HepG2 (cell line): Measurements from ENCODE around the gene NDRG3. TPM values are rescaled to one million over a fixed set of nuclear protein-coding genes. Genes with fewer than 3 reads are reported as not detected.
A peak's percentile ranks its signal among the peaks of the same experiment; 100 is the strongest.

ENCODE experiments used
- ASH2L ChIP-seq: fragments of 300-600, 200-600 bp; sonication (generic); IDR thresholded peaks from 2 replicates; pipeline ENCODE4 v1.7.0; 2017; ENCODE audit warnings: low read depth, mild to moderate bottlenecking, moderate library complexity, mixed read lengths, low read length; ENCODE audit not compliant: insufficient read length
- BRF2 ChIP-seq: sonication (generic); formaldehyde crosslinking; IDR thresholded peaks from 2 replicates; pipeline ENCODE4 v1.8.1; 2022; ENCODE audit warnings: mild to moderate bottlenecking, missing genetic modification reagents
- CBFB ChIP-seq: sonication (generic); formaldehyde crosslinking; IDR thresholded peaks from 2 replicates; pipeline ENCODE4 v1.4.0; 2020; ENCODE audit warnings: missing genetic modification reagents
- HOMEZ ChIP-seq: IDR thresholded peaks from 2 replicates; pipeline ENCODE4 v1.6.1; 2016; ENCODE audit warnings: low read depth
- IRX3 ChIP-seq: sonication (generic); formaldehyde crosslinking; IDR thresholded peaks from 2 replicates; pipeline ENCODE4 v1.8.1; 2023; ENCODE audit warnings: mild to moderate bottlenecking, low read depth, missing genetic modification reagents, borderline replicate concordance
- MAFK ChIP-seq, 2 experiments: IDR thresholded peaks in 1 of 2; conservative IDR thresholded peaks in 1 of 2; 2 replicates each; pipeline ENCODE4 v1.6.1; 2011; ENCODE audit warnings: improper control_type of control experiment in 2 of 2, low read length in 2 of 2
- MAX ChIP-seq: IDR thresholded peaks from 2 replicates; pipeline ENCODE4 v1.6.1; 2012; ENCODE audit warnings: inconsistent platforms
- MNT ChIP-seq: fragments of 450-650 bp; IDR thresholded peaks from 2 replicates; pipeline ENCODE4 v1.6.1; 2016
- NR2F1 ChIP-seq, 2 experiments: fragments of 450-650 bp in 1 of 2; formaldehyde crosslinking in 1 of 2; IDR thresholded peaks; 2 replicates each; pipeline versions ENCODE4 v1.5.0 to v1.6.1; 2016 to 2020; ENCODE audit warnings: mild to moderate bottlenecking in 1 of 2, missing compliant biosample characterization in 1 of 2, missing genetic modification reagents in 1 of 2, moderate library complexity in 1 of 2
- POLR2A ChIP-seq, 2 experiments: IDR thresholded peaks; 2 replicates each; pipeline ENCODE4 v1.6.1; 2011; ENCODE audit warnings: low read depth in 2 of 2, low read length in 2 of 2, mild to moderate bottlenecking in 1 of 2, moderate library complexity in 1 of 2; ENCODE audit not compliant: insufficient read depth in 1 of 2
- RBM22 ChIP-seq: fragments of 200-400 bp; formaldehyde crosslinking; optimal IDR thresholded peaks from 2 replicates; pipeline ENCODE3; 2017; ENCODE audit warnings: mild to moderate bottlenecking, low read length, moderate library complexity
- SMAD1 ChIP-seq: sonication (generic); formaldehyde crosslinking; IDR thresholded peaks from 2 replicates; pipeline ENCODE4 v1.4.0; 2020; ENCODE audit warnings: missing genetic modification reagents, low read depth, mild to moderate bottlenecking, borderline replicate concordance
- STAT6 ChIP-seq: sonication (generic); formaldehyde crosslinking; IDR thresholded peaks from 2 replicates; pipeline ENCODE4 v1.4.0; 2020; ENCODE audit warnings: missing genetic modification reagents, mild to moderate bottlenecking, borderline replicate concordance
- ZBTB1 ChIP-seq: sonication (generic); formaldehyde crosslinking; IDR thresholded peaks from 2 replicates; pipeline ENCODE4 v1.4.0; 2020; ENCODE audit warnings: missing genetic modification reagents, borderline replicate concordance
- ZFP36L1 ChIP-seq: sonication (generic); formaldehyde crosslinking; IDR thresholded peaks from 2 replicates; pipeline ENCODE4 v1.8.0; 2022; ENCODE audit warnings: mild to moderate bottlenecking, missing genetic modification reagents, moderate library complexity
- ZNF512 ChIP-seq: sonication (generic); formaldehyde crosslinking; IDR thresholded peaks from 2 replicates; pipeline ENCODE4 v1.4.0; 2020; ENCODE audit warnings: mild to moderate bottlenecking, missing genetic modification reagents
- ZNF784 ChIP-seq: sonication (generic); formaldehyde crosslinking; IDR thresholded peaks from 2 replicates; pipeline ENCODE4 v1.5.1; 2020; ENCODE audit warnings: missing genetic modification reagents, mild to moderate bottlenecking, borderline replicate concordance
- polyA plus RNA-seq, 8 experiments: library from polyadenylated mRNA; depleted of rRNA in 3 of 8; stranded (reverse) in 7 of 8; unstranded in 1 of 8; fragments of >200 nt; fragmentation: Illumina TruSeq in 4 of 8; extraction: Trizol in 4 of 8; gene quantifications; 2 replicates each; pipeline versions ENCODE4 v1.2.1 to v1.2.3, GENCODE V29; 2011 to 2016; ENCODE audit warnings: low read depth in 4 of 8, missing spikeins in 1 of 8, mixed read lengths in 1 of 8; ENCODE audit not compliant: insufficient read depth in 1 of 8
- total RNA-seq, 5 experiments: library from RNA; depleted of rRNA; stranded (reverse); fragments of >200 nt; fragmentation: Illumina TruSeq; extraction: Trizol; gene quantifications; 2 replicates each; pipeline ENCODE4 v1.2.3, GENCODE V29; 2016; ENCODE audit warnings: low read depth in 1 of 5

Gene NDRG3
- total and polyA plus RNA-seq, 2 of the 13 experiments (the other 11 are each of a cell fraction or from before 2014, with no cell fraction given): 36.0 to 40.5 TPM

- peak; percentile 94; the same call in 1 of the 2 replicates for TF ChIP-seq STAT6
- TF ChIP-seq MAX: peak; percentile 83
- 0 out of 4 replicates have a peak, but pooled peaks have one; percentile 8 to 14 for TF ChIP-seq MAFK (conservative IDR thresholded peaks at IDR 0.05 in 1 of 2, IDR thresholded peaks at IDR 0.05 in 1 of 2; ENCODE audit: low read length in 2 of 2)
- TF ChIP-seq ZNF784: no peak; the same call in 1 of the 2 replicates
- TF ChIP-seq ZFP36L1 (CRISPR knock-in tag): peak; percentile 96
- TF ChIP-seq IRX3 (CRISPR knock-in tag): peak; percentile 95; the same call in 1 of the 2 replicates
- no peak; the same call in 1 of the 2 replicates for TF ChIP-seq ZNF512 (CRISPR knock-in tag)
- TF ChIP-seq ZBTB1 (CRISPR knock-in tag): no peak
- TF ChIP-seq HOMEZ (CRISPR knock-in tag): peak; percentile 54
- TF ChIP-seq ASH2L: peak; percentile 78
- TF ChIP-seq CBFB (CRISPR knock-in tag): peak; percentile 72; the same call in 1 of the 2 replicates
- TF ChIP-seq MNT: peak; percentile 86
- peak; percentile 89; the same call in 1 of the 2 replicates for TF ChIP-seq SMAD1 (CRISPR knock-in tag)
- peak; percentile 12 to 71; a peak in 2 of 4 replicates for TF ChIP-seq NR2F1 (CRISPR knock-in tag; IDR thresholded peaks at IDR 0.05)
- peak; percentile 85 to 94 for TF ChIP-seq POLR2A (IDR thresholded peaks at IDR 0.05; ENCODE audit: insufficient read depth in 1 of 2, low read depth in 2 of 2, low read length in 2 of 2)
- TF ChIP-seq RBM22: no peak
- TF ChIP-seq BRF2 (CRISPR knock-in tag): peak; percentile 91; the same call in 1 of the 2 replicates
These were observed 27.9 kb upstream of the NDRG3 start, which contains the start of gene DSN1 (continued) for GRCh38 chr20:36773597-36774390.
